Lower leg skin (tissue), 4 donors: ENCODE data around the gene RALGDS. TPM values are rescaled to one million over a fixed set of nuclear protein-coding genes. Genes with fewer than 3 reads are reported as not detected.
A peak's percentile ranks its signal among the peaks of the same experiment; 100 is the strongest.

Source experiments
- DNase-seq, 2 donors: peaks; one replicate each; pipeline ENCODE4 v3.0.0-alpha.2; 2019; ENCODE audit warnings: low spot score in 2 of 2
- H3K4me3 ChIP-seq: fragments of 200-600 bp; sonication (generic); 2 replicates; pipeline ENCODE4 v1.5.1; 2017; ENCODE audit warnings: mild to moderate bottlenecking, low read depth; ENCODE audit not compliant: poor library complexity, severe bottlenecking
- CTCF ChIP-seq, 3 donors: fragments of 450-650 bp; IDR thresholded peaks; one replicate each; pipeline ENCODE4 v1.5.1; 2016; ENCODE audit warnings: antibody characterized with exemption in 3 of 3, mild to moderate bottlenecking in 3 of 3, moderate library complexity in 2 of 3
- POLR2A ChIP-seq, 2 donors: fragments of 450-650 bp; IDR thresholded peaks; one replicate each; pipeline ENCODE4 v1.6.1; 2016 to 2017; ENCODE audit warnings: antibody characterized with exemption in 2 of 2, mild to moderate bottlenecking in 1 of 2, moderate library complexity in 1 of 2
- WGBS, 2 donors: methylation state at CpG; one replicate each; pipeline ENCODE4 v1.1.5; 2018; 5-methylcytosine and 5-hydroxymethylcytosine counted together
- intact Hi-C: fragments of 100-400 bp; cut with DNase I; formaldehyde crosslinking; loops from one replicate; pipeline ENCODE4 v1.15.0; 2023; ENCODE audit warnings: low total_unique reads
- total RNA-seq, 4 donors: library from RNA; depleted of rRNA; stranded (reverse); fragments of >200 nt; gene quantifications; one replicate each; pipeline ENCODE4 v1.1.0, GENCODE V29; 2016

RALGDS gene
- total RNA-seq, 4 donors from 2014 or later: 95.0 to 176 (median 123) TPM

- peak in 1 of 2 donors; percentile 94 for DNase-seq
- WGBS, 2 donors: 34 to 35% methylated on average over 10 to 15 of the region's 16 CpGs
- no peak for TF ChIP-seq POLR2A (IDR thresholded peaks at IDR 0.05)
- no peak for TF ChIP-seq CTCF (IDR thresholded peaks at IDR 0.05)
- intact Hi-C loops: loop anchor here (5.0 kb wide), 1 partner anchor 105 kb away; no protein-coding TSS in a partner anchor
- no peak overlapping the region for H3K4me3 ChIP-seq
Observed at GRCh38 chr9:133141833-133142595, 21.0 kb upstream of the RALGDS start.

- 70 to 75% methylated on average over 12 to 13 of the region's 14 CpGs for WGBS, 2 donors
- H3K4me3 ChIP-seq: no peak overlapping the region
- DNase-seq: no peak
- intact Hi-C loops: loop anchor here (5.0 kb wide), 1 partner anchor 103 kb away; no protein-coding TSS in a partner anchor
- no peak for TF ChIP-seq CTCF (IDR thresholded peaks at IDR 0.05)
- no peak for TF ChIP-seq POLR2A (IDR thresholded peaks at IDR 0.05)
Observed at GRCh38 chr9:133140606-133141005, 19.6 kb upstream of the RALGDS start.

DNA sequence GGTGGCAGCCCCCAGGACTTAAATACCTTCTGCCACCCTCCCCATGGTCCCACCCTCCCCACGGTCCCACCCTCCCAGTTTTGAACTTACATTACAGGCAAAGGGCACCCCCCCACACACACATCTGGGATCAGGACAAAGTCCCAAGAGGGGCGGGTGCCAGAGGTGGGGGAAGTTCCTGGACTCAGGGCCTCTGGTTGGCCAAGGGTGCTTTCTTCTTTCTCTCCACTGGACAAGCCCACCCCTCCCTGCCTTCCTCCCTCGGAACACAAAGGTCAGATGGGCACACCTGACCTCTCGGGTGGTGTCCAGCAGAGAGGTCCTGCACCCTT, 19.1 kb upstream of the RALGDS start:
- H3K4me3 ChIP-seq: no peak overlapping the region
- no peak for TF ChIP-seq POLR2A (IDR thresholded peaks at IDR 0.05)
- no peak for TF ChIP-seq CTCF (IDR thresholded peaks at IDR 0.05)
- 69 to 75% methylated on average over 4 of the region's 4 CpGs for WGBS, 2 donors
- no peak for DNase-seq
- intact Hi-C loops: loop anchor here (5.0 kb wide), 1 partner anchor 103 kb away; no protein-coding TSS in a partner anchor

- no peak overlapping the region for H3K4me3 ChIP-seq
- no peak for DNase-seq
- intact Hi-C loops: loop anchor here (5.0 kb wide), 1 partner anchor 102 kb away; no protein-coding TSS in a partner anchor
- TF ChIP-seq POLR2A (IDR thresholded peaks at IDR 0.05) (no peak), CTCF (IDR thresholded peaks at IDR 0.05) (no peak)
- 70 to 73% methylated on average over 18 to 24 of the region's 24 CpGs for WGBS, 2 donors
Observed at GRCh38 chr9:133139246-133140173, 18.5 kb upstream of the RALGDS start.

- WGBS, 2 donors: 60 to 63% methylated on average over 16 of the region's 16 CpGs
- no peak for TF ChIP-seq CTCF (IDR thresholded peaks at IDR 0.05)
- no peak for TF ChIP-seq POLR2A (IDR thresholded peaks at IDR 0.05)
- DNase-seq: no peak
- intact Hi-C loops: no loop called here
- H3K4me3 ChIP-seq: no peak overlapping the region
Observed at GRCh38 chr9:133137451-133138231, 16.6 kb upstream of the RALGDS start.
